Ascending aorta (tissue), 2 donors: ENCODE data around the gene KRT6B. TPM values are rescaled to one million over a fixed set of nuclear protein-coding genes. Genes with fewer than 3 reads are reported as not detected.
"Not testable (repeated sequence)": the region's sequence is repeated elsewhere in the genome, so short reads cannot be mapped to it uniquely, and the experiment has no call there.

Source experiments
- DNase-seq, 2 donors: peaks; one replicate each; pipeline ENCODE4 v3.0.0-alpha.2; 2019; ENCODE audit warnings: low spot score in 2 of 2
- H3K27ac ChIP-seq, 2 donors: fragments of 200-600 bp; sonication (generic); one replicate each; pipeline ENCODE4 v1.5.1; 2016 to 2017; ENCODE audit warnings: mild to moderate bottlenecking in 1 of 2
- H3K27me3 ChIP-seq: fragments of 200-600 bp; sonication (generic); one replicate; pipeline ENCODE4 v1.5.1; 2017
- H3K36me3 ChIP-seq, 2 donors: fragments of 200-600 bp; sonication (generic); one replicate each; pipeline ENCODE4 v1.5.1; 2016
- H3K4me1 ChIP-seq, 2 donors: fragments of 200-600 bp; sonication (generic); one replicate each; pipeline ENCODE4 v1.5.1; 2016 to 2017; ENCODE audit warnings: mild to moderate bottlenecking in 1 of 2
- H3K4me3 ChIP-seq, 2 donors: fragments of 200-600 bp; sonication (generic); one replicate each; pipeline ENCODE4 v1.5.1; 2016 to 2017; ENCODE audit warnings: mild to moderate bottlenecking in 1 of 2
- H3K9me3 ChIP-seq, 2 donors: fragments of 200-600 bp; sonication (generic); one replicate each; pipeline ENCODE4 v1.5.1; 2016
- intact Hi-C: fragments of 100-400 bp; cut with DNase I; formaldehyde crosslinking; loops from one replicate; pipeline ENCODE4 v1.15.1; 2023
- total RNA-seq: library from RNA; depleted of rRNA; stranded (reverse); fragments of >200 nt; gene quantifications from one replicate; pipeline ENCODE4 v1.1.0, GENCODE V29; 2016
- TF ChIP-seq, protein P1 (sequence below), 3 experiments: fragments of 200-600 bp in 2 of 3; fragments of 450-650 bp in 1 of 3; sonication (generic) in 2 of 3; IDR thresholded peaks; one replicate each; pipeline ENCODE4 v1.5.1; 2016 to 2019; ENCODE audit warnings: antibody characterized with exemption in 3 of 3, mild to moderate bottlenecking in 1 of 3, moderate library complexity in 1 of 3

The KRT6B gene
- total RNA-seq, 1 donor from 2014 or later, result 0.32 TPM

DNA sequence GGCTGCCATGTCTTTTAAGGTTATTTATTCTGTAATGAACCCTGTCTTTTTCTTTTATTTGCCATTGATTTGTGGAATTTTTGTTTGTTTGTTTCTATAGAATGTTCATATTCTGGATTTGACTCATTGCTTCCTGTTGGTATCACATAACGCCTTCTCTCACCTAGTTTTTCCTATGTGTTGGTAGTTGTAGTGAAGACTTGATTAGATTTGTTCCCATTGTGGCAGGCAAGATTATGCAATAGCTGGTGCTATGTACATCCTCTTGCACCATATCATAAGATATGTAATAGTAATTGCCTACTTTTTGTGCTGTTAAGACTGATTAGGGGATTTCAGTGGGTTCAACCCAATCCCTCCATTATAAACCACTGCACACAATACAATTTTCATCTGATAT, 3.9 kb upstream of the KRT6B start:
- H3K27ac ChIP-seq, result no peak overlapping the region
- no peak for DNase-seq
- H3K4me1 ChIP-seq, result no peaks in the 10 kb centered on the region
- H3K36me3 ChIP-seq, result no peaks in the 10 kb centered on the region
- H3K27me3 ChIP-seq, result no peaks in the 10 kb centered on the region
- intact Hi-C loops, result no loop called here
- H3K4me3 ChIP-seq, result no peak overlapping the region
- no peaks in the 10 kb centered on the region for H3K9me3 ChIP-seq
- TF ChIP-seq, protein P1, sequence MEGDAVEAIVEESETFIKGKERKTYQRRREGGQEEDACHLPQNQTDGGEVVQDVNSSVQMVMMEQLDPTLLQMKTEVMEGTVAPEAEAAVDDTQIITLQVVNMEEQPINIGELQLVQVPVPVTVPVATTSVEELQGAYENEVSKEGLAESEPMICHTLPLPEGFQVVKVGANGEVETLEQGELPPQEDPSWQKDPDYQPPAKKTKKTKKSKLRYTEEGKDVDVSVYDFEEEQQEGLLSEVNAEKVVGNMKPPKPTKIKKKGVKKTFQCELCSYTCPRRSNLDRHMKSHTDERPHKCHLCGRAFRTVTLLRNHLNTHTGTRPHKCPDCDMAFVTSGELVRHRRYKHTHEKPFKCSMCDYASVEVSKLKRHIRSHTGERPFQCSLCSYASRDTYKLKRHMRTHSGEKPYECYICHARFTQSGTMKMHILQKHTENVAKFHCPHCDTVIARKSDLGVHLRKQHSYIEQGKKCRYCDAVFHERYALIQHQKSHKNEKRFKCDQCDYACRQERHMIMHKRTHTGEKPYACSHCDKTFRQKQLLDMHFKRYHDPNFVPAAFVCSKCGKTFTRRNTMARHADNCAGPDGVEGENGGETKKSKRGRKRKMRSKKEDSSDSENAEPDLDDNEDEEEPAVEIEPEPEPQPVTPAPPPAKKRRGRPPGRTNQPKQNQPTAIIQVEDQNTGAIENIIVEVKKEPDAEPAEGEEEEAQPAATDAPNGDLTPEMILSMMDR (IDR thresholded peaks at IDR 0.05), result no peak

DNA sequence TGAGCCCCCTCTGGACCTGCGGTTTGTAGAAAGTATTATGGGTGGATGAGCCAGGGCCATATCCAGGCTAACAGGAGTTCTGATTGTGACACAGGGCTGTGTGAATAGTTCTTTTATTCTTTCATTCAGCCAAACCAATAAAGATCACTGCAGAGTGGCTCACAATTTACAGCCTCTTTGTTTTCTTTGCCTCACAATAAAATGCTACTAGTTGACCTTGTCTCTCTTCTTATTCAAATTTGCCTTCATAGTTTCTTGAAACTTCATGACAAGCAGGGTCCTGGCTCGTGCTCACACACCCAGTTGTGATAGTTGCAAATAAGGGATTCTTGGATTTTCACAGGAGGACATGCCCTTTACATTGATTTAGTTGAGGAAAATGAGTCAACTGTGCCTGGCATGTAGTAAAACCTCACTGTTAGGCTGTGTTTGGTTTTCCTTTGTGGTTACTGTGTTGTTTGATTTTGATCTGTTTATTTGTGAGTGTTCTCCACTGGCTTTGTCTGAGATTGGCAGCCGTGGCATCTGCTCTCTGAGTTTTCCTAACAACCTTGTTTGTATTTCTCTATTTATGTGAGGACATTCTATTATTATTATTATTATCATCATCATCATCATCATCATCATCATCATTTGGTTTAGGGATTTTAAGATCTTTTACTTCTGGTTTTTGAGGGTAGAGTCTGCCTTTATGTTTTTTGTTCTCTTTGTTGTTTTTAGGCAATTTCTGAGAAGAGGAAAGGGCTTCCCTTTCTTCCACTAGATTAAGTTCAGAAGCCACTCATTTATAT, 2.7 kb upstream of the KRT6B start:
- H3K9me3 ChIP-seq, result no peaks in the 10 kb centered on the region
- no peak for DNase-seq
- intact Hi-C loops, result no loop called here
- H3K4me3 ChIP-seq, result no peak overlapping the region
- H3K27ac ChIP-seq, result no peak overlapping the region
- H3K36me3 ChIP-seq, result no peaks in the 10 kb centered on the region
- TF ChIP-seq, protein P1 (IDR thresholded peaks at IDR 0.05), result no peak
- no peaks in the 10 kb centered on the region for H3K27me3 ChIP-seq
- H3K4me1 ChIP-seq, result no peaks in the 10 kb centered on the region

DNA sequence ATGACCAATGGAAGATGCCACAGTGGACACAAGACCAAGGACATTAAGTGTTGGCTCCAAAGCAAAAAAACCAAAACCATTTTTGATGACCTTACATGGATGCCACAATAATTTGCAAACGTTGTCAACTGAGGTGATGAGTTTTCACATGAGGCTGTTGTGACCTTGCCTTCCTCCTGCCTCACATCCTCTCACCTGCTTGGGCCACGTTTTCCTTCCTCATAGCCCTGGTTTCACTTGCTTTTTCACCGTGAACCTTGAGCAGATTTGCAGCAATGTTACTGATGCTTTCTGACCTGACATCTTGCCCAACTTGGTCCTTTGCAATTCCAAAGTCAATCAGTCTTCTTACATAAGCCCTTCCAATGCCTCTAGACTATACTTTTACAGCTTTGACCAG, 3.7 kb downstream of the KRT6B start:
- no peak for DNase-seq
- intact Hi-C loops, result no loop called here
- H3K9me3 ChIP-seq, result no peaks in the 10 kb centered on the region
- no peaks in the 10 kb centered on the region for H3K27me3 ChIP-seq
- TF ChIP-seq, protein P1 (IDR thresholded peaks at IDR 0.05), result no peak
- H3K36me3 ChIP-seq, result no peaks in the 10 kb centered on the region
- H3K4me1 ChIP-seq, result no peaks in the 10 kb centered on the region
- H3K4me3 ChIP-seq, result no peak overlapping the region
- H3K27ac ChIP-seq, result no peak overlapping the region

DNA sequence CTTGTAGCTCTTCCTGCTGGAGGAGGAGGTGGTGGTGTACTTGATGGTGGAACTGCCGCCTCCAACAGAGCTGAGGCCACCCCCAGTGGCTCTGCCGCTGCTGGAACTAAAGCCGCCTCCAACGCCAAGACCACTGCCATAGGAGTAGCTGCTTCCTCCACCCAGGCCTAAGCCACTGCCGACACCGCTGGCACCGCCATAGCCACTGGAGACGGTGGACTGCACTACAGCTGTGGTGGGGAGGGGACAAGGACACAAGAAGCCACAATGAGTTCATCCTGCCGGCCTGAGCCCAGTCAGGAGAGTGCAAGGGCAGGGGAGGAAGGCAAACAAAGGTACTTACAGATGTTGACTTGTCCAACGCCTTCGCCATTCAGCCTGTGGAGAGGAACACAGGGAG, 4.8 kb downstream of the KRT6B start:
- intact Hi-C loops, H3K27ac ChIP-seq, H3K4me3 ChIP-seq, H3K4me1 ChIP-seq, H3K36me3 ChIP-seq, DNase-seq, H3K9me3 ChIP-seq, H3K27me3 ChIP-seq: not testable (repeated sequence)

DNA sequence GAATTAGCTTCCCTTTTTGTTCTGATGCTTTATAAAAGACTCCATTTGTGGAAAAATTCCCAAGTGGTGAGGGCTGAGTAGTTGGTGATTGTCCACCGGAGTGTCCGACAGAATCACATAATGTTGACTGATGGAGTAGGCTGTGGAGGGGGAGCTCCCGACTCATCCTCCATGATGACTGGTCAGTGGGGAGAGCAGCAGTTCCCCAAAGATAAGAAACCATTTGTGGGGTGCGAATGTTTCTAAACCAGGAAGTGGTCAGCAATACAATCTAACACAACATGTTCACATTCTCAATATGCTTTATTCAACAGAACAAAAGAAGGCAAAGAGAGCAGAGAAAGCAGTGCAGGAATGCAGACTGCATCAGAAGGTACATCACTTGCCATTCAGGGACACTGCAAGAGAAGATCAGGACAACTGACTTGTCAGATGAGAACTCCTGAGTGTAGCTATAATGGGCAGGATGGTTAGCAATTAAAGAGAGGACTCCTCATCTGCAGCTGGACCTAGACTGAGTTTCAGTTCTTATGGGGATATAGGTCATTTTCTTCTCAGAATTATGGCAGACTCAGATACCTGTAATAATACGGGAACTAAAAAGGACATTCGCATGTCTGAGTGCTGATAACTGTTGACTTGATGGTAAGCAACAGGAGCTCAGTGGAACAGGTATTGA, 5.4 kb downstream of the KRT6B start:
- TF ChIP-seq, protein P1 (IDR thresholded peaks at IDR 0.05), result no peak
- H3K36me3 ChIP-seq, result no peaks in the 10 kb centered on the region
- no peaks in the 10 kb centered on the region for H3K27me3 ChIP-seq
- no peak for DNase-seq
- no peaks in the 10 kb centered on the region for H3K9me3 ChIP-seq
- H3K4me1 ChIP-seq, result no peaks in the 10 kb centered on the region
- no peak overlapping the region for H3K4me3 ChIP-seq
- no peak overlapping the region for H3K27ac ChIP-seq
- intact Hi-C loops, result no loop called here

DNA sequence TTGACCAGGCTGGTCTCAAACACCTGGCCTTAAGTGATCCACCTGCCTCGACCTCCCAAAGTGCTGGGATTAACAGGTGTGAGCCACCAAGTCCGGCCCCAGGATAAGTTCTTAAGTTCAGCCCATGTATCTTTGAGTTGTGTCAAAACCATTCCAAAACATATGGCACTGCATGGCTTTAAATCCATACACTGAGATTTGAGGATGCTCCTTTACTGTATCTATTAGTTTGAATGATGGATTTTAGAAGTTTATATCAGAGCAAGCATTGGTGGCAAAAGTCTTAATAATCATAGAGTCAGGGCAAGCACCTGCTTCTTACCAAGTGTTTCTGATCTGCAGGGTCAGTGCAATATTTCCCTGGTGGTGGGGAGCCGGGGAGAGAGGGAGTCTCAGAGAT, 6.1 kb downstream of the KRT6B start:
- Histone ChIP-seq H3K4me3 (no peak overlapping the region), H3K9me3 (no peaks in the 10 kb centered on the region), H3K4me1 (no peaks in the 10 kb centered on the region), H3K27me3 (no peaks in the 10 kb centered on the region), H3K27ac (no peak overlapping the region), H3K36me3 (no peaks in the 10 kb centered on the region)
- TF ChIP-seq, protein P1 (IDR thresholded peaks at IDR 0.05), result no peak
- DNase-seq, result no peak
- intact Hi-C loops, result no loop called here
